HG03039 (cell line): Measurements from ENCODE around the gene FRMPD2.
"Not testable (repeated sequence)": the region's sequence is repeated elsewhere in the genome, so short reads cannot be mapped to it uniquely, and the experiment has no call there.

Source experiments
- ATAC-seq: cut with Tn5 transposase; IDR thresholded peaks from one replicate; pipeline ENCODE4 v1.9.1; 2021; ENCODE audit warnings: mild to moderate bottlenecking, moderate library complexity; ENCODE audit not compliant: unreplicated experiment

FRMPD2 gene

DNA sequence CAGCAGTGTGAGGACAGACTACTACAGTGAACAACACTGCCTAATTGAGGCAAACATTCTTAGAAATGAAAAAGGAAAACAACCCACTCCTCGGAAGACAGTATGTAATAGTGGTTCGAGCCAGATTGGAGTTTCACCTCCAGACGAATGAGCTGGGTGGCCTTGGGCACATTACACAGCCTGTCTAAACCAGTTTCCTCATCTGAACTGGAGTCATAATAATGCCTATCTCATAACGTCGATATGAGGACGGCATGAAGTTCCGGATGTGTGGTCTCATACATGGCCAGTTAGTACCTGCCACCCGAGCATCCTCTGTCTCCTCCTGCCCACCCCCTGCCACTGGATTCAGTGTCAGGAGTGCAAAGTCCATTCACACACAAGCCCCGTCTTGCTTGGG lies 15.8 kb upstream of the FRMPD2 start:
- no peak for ATAC-seq

DNA sequence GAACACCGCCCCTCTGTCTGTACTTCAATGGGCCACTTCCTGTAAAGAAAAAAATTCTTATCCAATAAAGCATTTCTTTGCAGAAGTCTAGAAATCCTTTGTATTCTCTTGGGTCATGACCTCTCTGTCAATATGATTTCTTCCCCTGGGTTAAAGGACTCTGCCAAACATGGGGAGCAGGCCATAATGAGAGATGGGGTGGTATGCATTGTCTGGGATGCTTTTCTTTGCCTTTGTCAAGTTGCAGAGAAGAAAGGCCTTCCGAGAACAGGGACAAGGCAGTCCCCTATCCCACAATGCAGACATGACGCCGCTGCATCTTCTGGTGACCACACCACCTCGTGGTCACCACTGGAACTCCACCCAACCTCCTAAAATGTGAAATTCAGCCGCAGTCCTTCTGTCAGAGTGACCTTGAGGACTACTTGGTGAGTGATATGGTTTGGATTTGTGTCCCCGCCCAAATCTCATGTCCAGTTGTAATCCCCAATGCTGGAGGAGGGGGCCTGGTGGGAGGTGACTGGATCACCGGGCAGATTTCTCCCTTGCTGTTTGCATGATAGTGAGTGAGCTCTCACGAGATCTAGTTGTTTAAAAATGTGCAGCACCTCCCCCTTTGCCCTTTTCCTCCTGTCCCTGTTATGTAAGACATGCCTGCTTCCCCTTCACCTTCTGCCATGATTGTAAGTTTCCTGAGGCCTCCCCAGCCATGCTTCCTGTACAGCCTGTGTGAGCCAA lies 15.2 kb upstream of the FRMPD2 start:
- no peak for ATAC-seq

DNA sequence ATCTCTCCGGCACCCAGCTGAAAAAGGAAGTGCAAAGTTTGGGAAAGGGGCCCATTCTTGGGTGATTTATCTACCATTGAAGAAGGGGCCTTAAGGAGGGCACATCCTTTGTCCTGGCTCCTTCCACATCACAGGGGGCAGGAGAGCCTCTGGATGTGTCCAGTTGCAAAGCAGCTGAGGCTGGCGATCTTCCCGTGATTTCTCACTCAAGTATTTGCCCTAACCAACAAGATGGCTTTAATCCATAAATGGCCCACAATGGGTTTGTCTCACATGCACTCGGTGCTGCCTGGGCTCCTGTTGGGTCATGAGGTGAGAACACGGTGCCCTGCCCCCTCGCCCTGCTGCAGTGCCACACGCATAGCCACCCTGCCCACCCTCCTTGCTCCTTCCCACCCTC lies 14.2 kb upstream of the FRMPD2 start:
- ATAC-seq, result no peak

DNA sequence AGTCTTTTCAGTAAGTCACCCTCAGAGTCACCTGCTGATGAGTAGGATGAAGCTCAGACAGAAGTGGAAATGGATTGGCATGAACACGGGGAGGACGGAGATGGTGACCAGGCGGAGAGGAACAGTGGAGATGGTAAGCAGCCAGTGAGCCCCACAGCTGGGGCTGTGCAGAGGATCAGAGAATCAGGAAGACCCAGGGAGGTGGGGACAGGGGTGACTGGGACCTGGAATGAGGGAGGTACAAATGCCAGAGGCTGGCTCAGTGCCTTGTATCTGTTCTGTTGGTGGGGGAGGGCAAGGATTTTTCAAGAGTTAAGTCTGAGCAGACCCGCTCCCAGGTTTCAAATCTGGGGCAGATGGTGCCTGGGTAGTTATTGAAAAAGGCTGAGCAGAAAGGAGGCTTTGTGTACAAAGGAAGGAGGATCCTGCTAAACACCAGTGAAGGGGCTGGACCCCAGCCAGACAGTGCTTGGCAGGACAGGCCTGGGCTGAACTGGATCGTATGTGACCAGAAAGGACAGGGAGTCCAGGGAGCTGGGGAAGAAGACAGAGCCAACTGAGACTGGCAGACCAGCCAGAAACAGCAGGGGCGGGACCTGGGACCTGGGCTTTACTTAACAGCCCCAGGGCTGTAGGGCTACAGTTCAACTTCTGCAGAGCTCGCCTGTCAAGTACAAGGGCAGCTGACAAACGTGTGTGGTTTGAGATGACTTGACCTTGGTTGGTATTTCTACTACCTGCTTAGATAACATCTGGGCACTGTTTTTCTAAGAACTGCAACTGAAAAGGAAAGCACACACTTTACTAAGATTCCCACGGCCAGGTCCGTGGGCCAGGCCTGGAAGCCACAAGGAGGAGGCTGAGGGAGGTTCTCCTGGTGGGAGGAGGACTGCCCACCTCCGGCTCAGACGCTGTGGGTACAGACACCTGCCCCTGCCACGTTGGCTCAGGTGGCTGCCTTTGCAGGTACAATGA lies 13.2 kb upstream of the FRMPD2 start:
- no peak for ATAC-seq

DNA sequence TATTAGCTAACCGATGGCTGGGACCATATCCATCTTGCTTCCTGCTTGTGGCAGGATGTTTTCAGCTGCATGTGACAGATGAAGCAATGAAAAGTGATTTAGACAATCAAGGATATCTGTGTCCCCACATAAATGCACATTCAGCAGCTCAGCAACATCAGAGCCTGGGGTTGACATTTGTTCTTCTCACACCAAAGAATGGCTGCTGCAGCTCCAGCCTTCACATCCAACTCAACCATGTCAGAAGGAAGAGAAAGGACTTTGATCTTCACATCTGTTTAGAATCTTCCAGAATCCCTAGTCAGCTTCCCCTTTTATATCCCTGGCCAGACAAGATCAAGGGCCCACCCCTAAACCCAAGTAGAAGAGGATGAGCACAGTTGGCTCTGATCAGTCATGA lies 11.9 kb upstream of the FRMPD2 start:
- ATAC-seq, result no peak

DNA sequence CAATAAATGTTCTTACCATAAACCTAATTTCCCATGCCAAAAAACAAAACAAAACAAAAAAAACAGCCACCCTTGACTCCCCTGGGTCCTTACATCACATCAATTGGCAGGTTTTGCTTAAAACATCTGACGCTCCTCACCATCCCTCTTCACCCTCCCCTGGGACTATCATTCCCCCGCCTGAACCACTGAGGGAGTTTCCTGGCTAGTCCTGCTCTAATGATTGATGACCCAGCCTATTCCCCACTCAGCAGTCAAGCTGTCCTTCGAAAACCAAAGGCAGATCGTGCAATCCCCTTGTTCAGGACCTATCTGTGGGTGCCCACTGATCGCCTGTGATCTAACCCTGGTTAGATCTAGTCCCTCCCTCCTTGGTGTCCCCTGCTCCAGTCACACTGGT lies 11.2 kb upstream of the FRMPD2 start:
- ATAC-seq, result no peak

DNA sequence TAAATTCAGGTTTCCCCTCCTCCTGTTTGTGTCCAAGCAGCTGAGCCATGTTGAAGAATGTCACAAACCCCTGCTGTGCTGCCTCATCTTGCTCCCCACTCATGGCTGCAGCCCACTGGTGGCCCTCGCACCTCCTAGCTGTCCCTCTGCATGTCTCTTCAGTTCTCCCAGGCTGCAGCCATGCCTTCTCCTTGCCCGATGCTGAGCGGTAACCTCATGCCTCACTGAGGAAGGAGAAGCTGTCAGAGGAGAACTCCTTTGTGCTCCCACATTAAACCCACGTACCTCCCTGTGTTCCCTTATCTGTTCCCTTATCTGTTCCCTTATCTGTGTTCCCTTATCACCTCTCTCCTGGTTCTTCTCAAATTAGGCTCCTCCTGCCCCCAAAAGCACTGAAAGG lies 10.3 kb upstream of the FRMPD2 start:
- ATAC-seq, result no peak

DNA sequence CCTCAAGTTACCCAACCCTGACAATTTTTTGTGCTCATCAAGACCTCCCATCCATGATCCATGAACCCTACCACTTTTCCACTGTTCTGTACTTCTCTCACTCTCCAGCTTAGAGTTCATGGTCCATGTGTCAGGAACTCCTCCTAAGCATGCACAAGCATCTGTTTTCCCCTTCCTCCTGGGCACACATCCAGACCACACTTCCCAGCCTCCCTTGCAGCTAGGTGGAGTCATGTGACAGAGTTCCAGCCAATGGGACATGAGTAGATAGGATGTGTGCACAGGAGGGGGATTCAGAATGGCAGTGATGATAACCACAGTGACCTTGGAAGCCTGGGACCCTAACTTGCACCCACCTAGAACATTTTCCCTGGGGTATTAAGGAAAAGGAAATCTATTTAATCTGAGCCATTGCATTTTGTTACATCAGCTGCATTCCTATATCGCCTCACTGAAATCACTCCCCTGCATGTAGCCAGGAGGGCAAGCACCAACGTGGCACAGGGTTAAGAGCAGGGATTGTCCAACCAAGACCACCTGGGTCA lies 9.6 kb upstream of the FRMPD2 start:
- no peak for ATAC-seq

DNA sequence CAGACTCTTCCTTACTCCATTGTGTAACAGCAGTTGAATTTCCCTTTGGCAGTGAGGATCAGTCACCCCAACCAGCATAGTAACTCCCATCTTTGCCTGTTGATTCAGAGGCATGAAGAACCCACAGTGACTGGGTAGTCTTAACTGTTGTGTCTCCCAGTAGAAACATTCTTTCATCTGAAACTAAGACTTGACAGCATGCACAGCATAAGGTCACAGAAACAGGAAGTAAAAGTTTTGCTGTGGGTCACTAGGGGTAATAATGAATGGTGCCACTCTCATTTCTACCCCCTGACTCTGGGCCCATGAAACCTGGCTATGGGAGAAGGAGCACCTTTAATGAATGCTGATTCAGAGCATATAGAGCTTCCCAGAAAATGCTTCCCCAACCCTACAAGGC lies 8.3 kb upstream of the FRMPD2 start:
- peak; percentile 60 for ATAC-seq

DNA sequence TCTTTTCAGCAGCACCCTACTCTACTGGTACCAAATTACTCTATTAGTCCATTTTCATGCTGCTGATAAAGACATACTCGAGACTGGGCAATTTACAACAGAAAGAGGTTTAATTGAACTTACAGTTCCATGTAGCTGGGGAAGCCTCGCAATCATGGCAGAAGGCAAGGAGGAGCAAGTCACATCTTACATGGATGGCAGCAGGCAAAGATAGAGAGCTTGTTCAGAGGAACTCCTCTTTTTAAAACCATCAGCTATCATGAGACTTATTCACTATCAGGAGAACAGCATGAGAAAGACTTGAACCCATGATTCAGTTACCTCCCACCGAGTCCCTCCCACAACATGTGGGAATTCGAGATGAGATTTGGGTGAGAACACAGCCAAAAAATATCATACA lies 7.2 kb upstream of the FRMPD2 start:
- ATAC-seq, result not testable (repeated sequence)

DNA sequence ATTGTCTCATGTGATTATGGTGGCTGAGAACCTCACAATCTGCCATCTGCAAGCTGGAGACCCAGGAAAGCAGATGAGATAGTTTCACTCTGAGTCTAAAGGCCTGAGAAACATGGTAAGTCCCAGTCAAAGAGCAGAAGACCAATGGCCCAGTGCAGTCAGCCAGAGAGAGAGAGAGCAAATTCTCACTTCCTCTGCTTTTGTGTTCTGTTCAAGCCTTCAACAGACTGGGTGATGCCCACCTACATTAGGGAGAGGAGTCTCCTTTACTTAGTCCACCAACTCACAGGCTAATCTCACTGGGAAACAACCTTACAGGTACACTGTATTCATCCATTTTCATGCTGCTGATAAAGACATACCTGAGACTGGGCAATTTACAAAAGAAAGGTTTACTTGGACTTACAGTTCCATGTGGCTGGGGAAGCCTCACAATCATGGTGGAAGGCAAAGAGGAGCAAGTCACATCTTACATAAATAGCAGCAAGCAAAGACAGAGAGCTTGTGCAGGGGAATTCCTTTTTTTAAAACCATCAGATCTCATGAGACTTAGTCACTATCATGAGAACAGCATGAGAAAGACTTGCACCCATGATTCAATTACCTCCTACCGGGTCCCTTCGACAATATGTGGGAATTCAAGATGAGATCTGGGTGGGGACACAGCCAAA lies 4.7 kb upstream of the FRMPD2 start:
- peak; percentile 87 for ATAC-seq

DNA sequence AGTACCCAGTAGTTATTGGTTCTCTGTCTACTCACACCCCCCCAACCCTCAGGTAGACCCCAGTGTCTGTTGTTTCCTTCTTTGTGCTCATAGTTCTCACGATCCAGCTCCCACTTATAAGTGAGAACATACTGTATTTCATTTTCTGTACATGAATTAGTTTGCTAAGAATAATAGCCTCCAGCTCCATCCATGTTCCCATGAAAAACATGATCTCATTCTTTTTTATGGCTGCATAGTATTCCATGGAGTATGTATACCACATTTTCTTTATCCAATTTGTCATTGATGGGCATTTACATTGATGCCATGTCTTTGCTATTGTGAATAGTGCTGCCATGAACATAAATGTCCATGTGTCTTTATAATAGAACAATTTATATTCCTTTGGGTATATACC lies 2.6 kb upstream of the FRMPD2 start:
- ATAC-seq, result no peak

DNA sequence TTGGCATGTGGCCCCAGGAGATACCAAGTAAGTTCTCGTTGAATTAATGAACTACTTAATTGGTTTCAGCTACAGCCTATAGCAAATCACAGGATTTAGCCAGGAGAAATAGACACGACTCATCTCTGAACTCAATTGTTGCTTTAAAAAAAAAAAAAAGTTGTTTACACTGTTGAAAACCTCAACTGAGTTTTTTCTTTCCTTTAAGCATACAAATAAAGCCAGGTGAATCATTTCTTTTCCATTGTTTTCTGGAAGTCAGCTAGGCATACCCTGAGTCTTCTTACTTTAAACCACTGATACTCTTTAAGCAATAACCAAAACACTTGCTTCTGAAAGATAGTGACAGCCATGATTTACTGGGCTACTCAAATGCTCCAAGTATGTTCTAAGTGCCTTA lies 755 bp downstream of the FRMPD2 start:
- no peak for ATAC-seq

DNA sequence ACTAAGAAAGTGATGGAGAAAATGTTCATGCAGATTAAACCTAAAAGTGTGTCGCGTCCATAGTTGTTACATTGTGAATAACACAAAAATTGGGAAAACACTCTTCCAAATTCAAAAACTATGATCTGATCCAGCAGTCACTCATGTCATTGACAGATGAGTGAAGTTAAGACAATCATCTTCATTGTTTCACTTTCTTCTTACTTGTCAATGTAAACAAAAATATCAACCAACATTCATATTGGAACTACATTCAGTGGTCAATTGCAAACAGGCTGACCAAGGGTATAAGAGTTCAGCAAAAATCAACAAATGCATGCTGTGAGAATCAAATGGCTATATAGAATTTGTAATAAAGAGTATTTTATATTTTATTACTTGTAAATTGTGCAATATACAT lies 1.8 kb downstream of the FRMPD2 start:
- no peak for ATAC-seq

DNA sequence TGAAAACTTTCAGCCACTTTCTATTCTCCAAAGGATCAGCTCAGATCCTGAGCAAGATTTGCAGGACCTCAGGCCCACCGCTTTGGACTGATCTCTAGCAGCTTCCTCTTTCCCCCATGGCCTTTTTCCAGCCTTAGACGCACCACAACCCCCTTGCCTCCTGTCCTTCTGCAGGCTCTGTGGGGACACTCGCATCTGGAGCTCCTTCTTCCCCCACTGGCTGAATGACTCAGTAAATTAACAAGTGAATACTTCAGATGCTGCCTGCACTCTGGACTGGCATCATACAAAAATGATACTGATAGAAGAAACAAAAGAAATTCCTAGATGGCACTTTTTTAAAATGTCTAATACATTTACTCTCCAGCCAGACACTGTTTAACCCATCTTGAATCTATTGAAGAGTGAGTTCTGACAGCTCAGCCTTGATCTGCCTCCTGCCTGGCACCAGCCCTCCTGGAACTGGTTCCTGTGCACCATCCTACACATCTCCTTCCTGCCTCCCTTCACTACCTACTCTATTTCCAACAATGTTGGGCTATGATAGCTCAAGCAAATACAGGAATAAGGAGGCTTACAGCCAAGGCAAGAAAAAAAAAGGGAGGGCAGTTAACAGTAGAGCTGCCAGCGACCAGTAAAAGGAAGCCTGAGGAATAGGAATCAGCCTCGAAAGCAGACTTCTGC lies 3.3 kb downstream of the FRMPD2 start:
- no peak for ATAC-seq

DNA sequence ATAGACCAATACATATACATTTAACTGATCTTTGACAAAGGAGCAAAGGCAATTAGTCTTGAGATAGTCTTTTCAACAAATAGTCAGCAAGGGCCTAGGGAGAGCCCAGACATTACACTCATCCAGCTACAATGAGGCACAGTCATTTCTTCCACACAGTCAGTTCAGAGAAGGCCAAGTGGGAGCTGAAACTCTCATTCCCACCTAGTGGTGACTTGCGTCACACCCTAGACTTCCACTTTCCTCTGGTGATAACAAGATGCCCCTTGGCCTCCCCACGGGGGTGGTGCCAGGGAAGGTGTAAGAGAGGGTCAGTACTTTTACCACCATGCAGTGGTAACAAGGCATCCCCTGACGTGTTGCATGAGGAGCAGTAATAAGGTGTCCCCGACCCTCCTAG lies 8.0 kb downstream of the FRMPD2 start:
- peak; percentile 65 for ATAC-seq

DNA sequence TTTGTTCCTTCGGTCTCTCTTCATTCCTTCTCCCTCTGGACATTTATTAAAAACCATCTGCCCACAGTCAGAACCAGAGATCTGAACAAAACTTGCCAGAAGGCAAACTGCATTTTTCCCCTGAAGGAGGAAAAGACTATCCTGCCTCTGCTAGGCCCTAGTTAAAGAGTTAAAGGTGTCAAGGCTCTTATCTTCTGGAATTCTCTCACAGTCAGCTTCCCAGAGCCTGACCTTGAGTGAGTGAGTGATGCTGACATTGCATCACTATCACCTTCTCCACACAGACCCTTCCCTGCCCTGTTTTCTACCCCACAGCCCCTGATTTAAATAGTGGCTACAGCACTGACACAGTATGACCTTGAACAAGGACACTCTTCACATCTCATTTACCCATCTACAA lies 16.4 kb downstream of the FRMPD2 start:
- ATAC-seq, result no peak

DNA sequence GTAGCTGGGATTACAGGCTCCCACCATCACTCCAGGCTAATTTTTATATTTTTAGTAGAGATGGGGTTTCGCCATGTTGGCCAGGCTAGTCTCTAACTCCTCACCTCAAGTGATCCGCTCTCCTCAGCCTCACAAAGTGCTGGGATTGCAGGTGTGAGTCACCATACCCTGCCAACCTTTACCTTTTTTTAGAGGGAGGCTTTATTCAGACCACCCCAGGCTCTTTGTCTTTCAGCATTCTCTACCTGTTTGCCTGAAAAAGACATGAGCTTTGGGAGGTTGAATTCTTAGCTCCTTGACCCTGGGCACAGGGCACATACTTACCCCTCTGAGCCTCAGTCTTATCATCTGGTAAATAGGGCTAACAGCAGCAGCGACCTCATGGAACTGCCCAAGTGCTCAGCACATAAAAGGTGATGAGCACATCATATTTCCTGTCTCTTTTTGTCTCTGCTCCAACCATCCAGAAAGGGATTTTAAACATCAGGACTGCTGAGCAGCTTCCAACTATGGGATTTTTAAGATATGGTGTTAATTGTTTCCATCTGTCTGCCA lies 17.0 kb downstream of the FRMPD2 start:
- ATAC-seq, result no peak

DNA sequence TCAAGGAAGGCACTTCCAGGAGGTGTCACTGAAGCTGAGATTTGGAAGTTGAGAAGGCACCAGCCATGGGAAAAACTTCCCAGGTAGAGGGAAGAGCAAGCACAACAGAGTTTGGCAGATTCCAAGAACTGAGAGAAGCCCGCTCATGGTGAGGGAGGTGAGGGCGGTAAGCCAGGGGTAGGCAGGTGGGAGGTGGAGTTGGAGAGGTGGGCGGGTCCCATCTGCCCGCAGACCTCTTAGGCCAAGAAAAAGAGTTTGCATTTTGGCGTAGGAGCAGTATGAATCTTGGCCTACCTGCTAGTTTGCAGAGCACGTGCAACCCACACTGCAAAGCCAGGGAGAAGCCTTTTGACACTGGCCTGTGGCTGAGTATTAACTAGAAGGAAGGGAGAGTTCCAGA lies 18.8 kb downstream of the FRMPD2 start:
- no peak for ATAC-seq

DNA sequence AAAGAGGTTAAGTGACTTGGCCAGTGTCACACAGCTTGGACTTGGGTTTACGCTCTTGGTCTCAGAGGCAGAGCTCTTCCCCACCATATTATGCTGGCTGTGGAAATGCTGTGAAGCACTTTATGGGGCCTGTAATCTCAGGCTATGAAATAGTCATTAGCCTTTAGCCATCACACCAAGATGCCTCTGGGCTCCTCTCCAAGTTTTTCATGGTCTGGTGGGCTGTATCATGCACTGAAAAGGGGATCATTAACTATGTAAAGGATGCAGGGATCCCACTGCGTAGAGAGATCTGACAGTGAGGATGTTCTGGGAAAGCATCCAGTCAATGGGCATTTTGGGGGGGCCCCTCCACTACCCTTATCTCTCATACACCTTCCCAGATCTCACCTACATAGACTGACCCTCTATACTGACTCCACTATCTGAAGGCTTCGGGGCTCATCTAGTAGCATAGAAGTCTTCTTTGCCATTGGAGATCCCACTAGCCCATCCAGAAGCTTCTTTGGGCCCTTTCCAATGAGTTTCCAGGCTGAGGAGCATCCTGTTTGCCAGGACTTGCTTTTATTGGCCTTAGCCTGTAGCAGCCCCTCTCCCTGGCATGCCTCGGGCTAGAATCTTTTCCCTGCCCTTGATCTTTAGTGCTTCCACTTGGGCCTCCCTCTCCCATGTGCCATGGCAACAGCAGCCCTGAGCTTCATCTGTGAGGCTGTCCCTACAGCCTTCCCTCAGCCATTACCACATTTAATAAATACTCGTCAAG lies 19.6 kb downstream of the FRMPD2 start:
- ATAC-seq, result no peak
